ENCODE data around the gene MYOF.

MYOF gene

GRCh38 chr10:93280121-93280698 lies 201.9 kb downstream of the MYOF start:
- no peak for TF ChIP-seq CTCF (conservative IDR thresholded peaks at IDR 0.05; ENCODE audit: control insufficient read depth, insufficient read depth, low read depth, low read length)

GRCh38 chr10:93277360-93277759 lies 204.8 kb downstream of the MYOF start:
- no peak for TF ChIP-seq CTCF (conservative IDR thresholded peaks at IDR 0.05; ENCODE audit: control insufficient read depth, insufficient read depth, low read depth, low read length)
- H3K4me3 ChIP-seq (ENCODE audit: control insufficient read depth, low read depth, low read length), result no peak overlapping the region
- DNase-seq (ENCODE audit: low read depth), result no peak

More at GRCh38 chr10:93280121-93280698, 201.9 kb downstream of the MYOF start:
- DNase-seq (ENCODE audit: low read depth), result no peak
- no peak overlapping the region for H3K4me3 ChIP-seq (ENCODE audit: control insufficient read depth, low read depth, low read length)

GRCh38 chr10:93274419-93274818 lies 207.7 kb downstream of the MYOF start:
- no peak for TF ChIP-seq CTCF (conservative IDR thresholded peaks at IDR 0.05; ENCODE audit: control insufficient read depth, insufficient read depth, low read depth, low read length)
- DNase-seq (ENCODE audit: low read depth), result no peak
- no peak overlapping the region for H3K4me3 ChIP-seq (ENCODE audit: control insufficient read depth, low read depth, low read length)

GRCh38 chr10:93272884-93273675 lies 209.1 kb downstream of the MYOF start:
- DNase-seq (ENCODE audit: low read depth), result no peak
- no peak overlapping the region for H3K4me3 ChIP-seq (ENCODE audit: control insufficient read depth, low read depth, low read length)
- TF ChIP-seq CTCF (conservative IDR thresholded peaks at IDR 0.05; ENCODE audit: control insufficient read depth, insufficient read depth, low read depth, low read length), result no peak

- no peak overlapping the region for H3K4me3 ChIP-seq (ENCODE audit: control insufficient read depth, low read depth, low read length)
- no peak for DNase-seq (ENCODE audit: low read depth)
- TF ChIP-seq CTCF (conservative IDR thresholded peaks at IDR 0.05; ENCODE audit: control insufficient read depth, insufficient read depth, low read depth, low read length), result no peak
Observed at GRCh38 chr10:93271347-93271746, 210.8 kb downstream of the MYOF start.

GRCh38 chr10:93269281-93269680 lies 212.9 kb downstream of the MYOF start:
- no peak for TF ChIP-seq CTCF (conservative IDR thresholded peaks at IDR 0.05; ENCODE audit: control insufficient read depth, insufficient read depth, low read depth, low read length)
- DNase-seq (ENCODE audit: low read depth), result no peak

More at GRCh38 chr10:93269281-93269680, 212.9 kb downstream of the MYOF start:
- no peak overlapping the region for H3K4me3 ChIP-seq (ENCODE audit: control insufficient read depth, low read depth, low read length)

Measured in fibroblast of mammary gland (primary cell).